CD14-positive monocyte (primary cell): ENCODE results near the gene CHRNA1. TPM values are rescaled to one million over a fixed set of nuclear protein-coding genes. Genes with fewer than 3 reads are reported as not detected.

Source experiments
- DNase-seq, 3 donors: peaks; one replicate each; pipeline ENCODE4 v3.0.0-alpha.2; 2011 to 2022
- H2AFZ ChIP-seq: 2 replicates; pipeline ENCODE4 v1.6.0; 2012; ENCODE audit warnings: mild to moderate bottlenecking, low read depth, low read length, inconsistent platforms; ENCODE audit not compliant: insufficient read depth, poor library complexity, severe bottlenecking
- H3K27ac ChIP-seq, 2 donors: 1 replicate in 1 of 2; 2 replicates in 1 of 2; pipeline ENCODE4 v1.5.1; 2012 to 2013; ENCODE audit warnings: low read length in 2 of 2, control low read depth in 1 of 2, inconsistent platforms in 1 of 2, low read depth in 1 of 2, mild to moderate bottlenecking in 1 of 2
- H3K27me3 ChIP-seq, 2 donors: one replicate each; pipeline versions ENCODE4 v1.6.0 to v1.6.1; 2011 to 2013; ENCODE audit warnings: low read length in 2 of 2; ENCODE audit not compliant: control insufficient read depth in 2 of 2, insufficient read depth in 2 of 2
- H3K36me3 ChIP-seq, 2 donors: replicated peaks in 1 of 2; 1 replicate in 1 of 2; 2 replicates in 1 of 2; pipeline versions ENCODE4 v1.5.1 to v1.6.1; 2012 to 2013; ENCODE audit warnings: low read length in 2 of 2, control low read depth in 1 of 2, inconsistent platforms in 1 of 2, mild to moderate bottlenecking in 1 of 2; ENCODE audit not compliant: insufficient read depth in 2 of 2, control insufficient read depth in 1 of 2
- H3K4me1 ChIP-seq, 2 donors: 1 replicate in 1 of 2; 2 replicates in 1 of 2; pipeline versions ENCODE4 v1.5.1 to v1.6.1; 2012 to 2013; ENCODE audit warnings: low read length in 2 of 2, control low read depth in 1 of 2, inconsistent platforms in 1 of 2, mild to moderate bottlenecking in 1 of 2, moderate library complexity in 1 of 2; ENCODE audit not compliant: insufficient read depth in 2 of 2, control insufficient read depth in 1 of 2
- H3K4me2 ChIP-seq: replicated peaks from 2 replicates; pipeline ENCODE3; 2012; ENCODE audit warnings: low read length, moderate library complexity, mild to moderate bottlenecking; ENCODE audit not compliant: poor library complexity, severe bottlenecking; ENCODE audit errors: extremely low read depth
- H3K4me3 ChIP-seq, 3 experiments: fragments of 200-600 bp in 1 of 3; sonication (generic) in 1 of 3; replicated peaks in 1 of 3; 1 replicate in 2 of 3; 2 replicates in 1 of 3; pipeline ENCODE4 v1.5.1; 2011 to 2013; ENCODE audit warnings: low read length in 3 of 3, mild to moderate bottlenecking in 3 of 3, control low read depth in 2 of 3, low read depth in 2 of 3, inconsistent platforms in 1 of 3, moderate library complexity in 1 of 3
- H3K79me2 ChIP-seq: 2 replicates; pipeline ENCODE4 v1.6.0; 2012; ENCODE audit warnings: mild to moderate bottlenecking, control low read depth, inconsistent platforms, low read length, moderate library complexity; ENCODE audit not compliant: insufficient read depth
- H3K9ac ChIP-seq: 2 replicates; pipeline ENCODE4 v1.6.0; 2017; ENCODE audit warnings: low read length, mild to moderate bottlenecking; ENCODE audit not compliant: insufficient read depth, poor library complexity, severe bottlenecking
- H3K9me3 ChIP-seq, 2 donors: replicated peaks in 1 of 2; 1 replicate in 1 of 2; 2 replicates in 1 of 2; pipeline versions ENCODE4 v1.5.1 to v1.6.1; 2012 to 2013; ENCODE audit warnings: low read length in 2 of 2, control low read depth in 1 of 2; ENCODE audit not compliant: control insufficient read depth in 1 of 2, insufficient read depth in 1 of 2
- H4K20me1 ChIP-seq: 2 replicates; pipeline ENCODE4 v1.6.0; 2012; ENCODE audit warnings: mild to moderate bottlenecking, low read length, control low read depth, moderate library complexity; ENCODE audit not compliant: insufficient read depth
- H3K27ac Mint-ChIP-seq, 7 donors: one replicate each; pipeline ENCODE4 v1.8.0; 2020; ENCODE audit warnings: mild to moderate bottlenecking in 7 of 7, mixed read lengths in 7 of 7, moderate library complexity in 6 of 7, inconsistent platforms in 2 of 7
- H3K27me3 Mint-ChIP-seq, 3 donors: one replicate each; pipeline ENCODE4 v1.8.0; 2021 to 2022; ENCODE audit warnings: low read depth in 3 of 3, mild to moderate bottlenecking in 3 of 3, mixed read lengths in 3 of 3, moderate library complexity in 3 of 3, inconsistent platforms in 1 of 3
- H3K36me3 Mint-ChIP-seq, 2 donors: one replicate each; pipeline ENCODE4 v1.8.0; 2020; ENCODE audit warnings: mixed read lengths in 2 of 2, inconsistent platforms in 1 of 2, mild to moderate bottlenecking in 1 of 2
- H3K4me1 Mint-ChIP-seq: one replicate; pipeline ENCODE4 v1.8.0; 2020; ENCODE audit warnings: mild to moderate bottlenecking, mixed read lengths
- H3K4me3 Mint-ChIP-seq, 2 donors: one replicate each; pipeline ENCODE4 v1.8.0; 2020; ENCODE audit warnings: mild to moderate bottlenecking in 2 of 2, mixed read lengths in 2 of 2, moderate library complexity in 1 of 2
- H3K9me3 Mint-ChIP-seq, 7 donors: one replicate each; pipeline ENCODE4 v1.8.0; 2020 to 2022; ENCODE audit warnings: mixed read lengths in 7 of 7, mild to moderate bottlenecking in 6 of 7, moderate library complexity in 6 of 7, inconsistent platforms in 2 of 7
- WGBS: methylation state at CpG from one replicate; pipeline ENCODE4 v1.1.5; 2013; ENCODE audit warnings: missing lambda C conversion rate; ENCODE audit not compliant: insufficient coverage; 5-methylcytosine and 5-hydroxymethylcytosine counted together
- intact Hi-C, 2 donors: fragments of 100-400 bp; cut with micrococcal nuclease; formaldehyde crosslinking; loops; one replicate each; pipeline versions ENCODE4 v1.15.0 to v1.15.1; 2023
- polyA plus RNA-seq, 3 donors: library from polyadenylated mRNA; depleted of rRNA in 1 of 3; unstranded in 2 of 3; stranded (reverse) in 1 of 3; fragments of 300-500 nt in 2 of 3; fragments of >200 nt in 1 of 3; fragmentation: Illumina TruSeq in 2 of 3; gene quantifications; 1 replicate in 2 of 3; 2 replicates in 1 of 3; pipeline ENCODE4 v1.2.3, GENCODE V29; 2012 to 2021
- TF ChIP-seq, protein P1 (sequence below): fragments of 200-600 bp; IDR thresholded peaks from one replicate; pipeline ENCODE4 v1.8.0; 2022; ENCODE audit warnings: antibody characterized with exemption, mild to moderate bottlenecking

Gene CHRNA1
- polyA plus RNA-seq, 3 donors, result not detected

DNA sequence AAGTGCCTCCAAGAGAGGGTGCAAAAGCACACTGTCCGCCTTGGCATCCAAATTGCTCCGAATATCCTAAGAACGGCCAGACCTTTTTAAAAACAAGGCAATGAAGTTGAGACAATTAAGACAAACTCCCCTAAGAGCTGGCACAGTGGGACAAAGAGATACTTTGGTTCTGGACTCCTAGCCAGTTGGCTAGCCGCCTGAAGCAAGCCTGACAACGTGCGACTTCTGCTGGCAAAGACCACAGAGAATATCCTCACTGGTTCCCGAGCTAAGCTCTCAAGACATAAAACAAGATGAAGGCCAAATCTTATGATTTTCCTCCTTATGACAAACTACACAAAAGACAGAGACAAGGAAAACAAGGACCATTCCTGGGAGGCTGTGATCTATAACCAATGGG, 32.7 kb downstream of the CHRNA1 start:
- Histone ChIP-seq H3K27ac (no peak overlapping the region), H3K27me3 (peaks cover 42 to 77% of the 10 kb centered on the region in 2 donors), H2AFZ (no peak overlapping the region), H3K36me3 (no peaks in the 10 kb centered on the region), H3K4me3 (no peak overlapping the region), H3K4me1 (peaks cover 9 to 10% of the 10 kb centered on the region in 2 donors), H3K9me3 (peaks cover 0 to 10% of the 10 kb centered on the region in 2 donors), H4K20me1 (no peaks in the 10 kb centered on the region), H3K4me2 (no peak overlapping the region), H3K79me2 (no peaks in the 10 kb centered on the region), H3K9ac (no peak overlapping the region)
- Mint-ChIP-seq H3K9me3 (peaks cover 0 to 10% (median 7%) of the 10 kb centered on the region in 7 donors), H3K4me1 (peaks cover 17% of the 10 kb centered on the region), H3K27me3 (peaks cover 54 to 83% (median 75%) of the 10 kb centered on the region in 3 donors), H3K27ac (no peak overlapping the region), H3K4me3 (peak overlapping the region in 1 of 2 donors; percentile 36), H3K36me3 (peaks cover 0 to 2% of the 10 kb centered on the region in 2 donors)
- WGBS, result 96% methylated on average over 7 of the region's 7 CpGs
- TF ChIP-seq, protein P1, sequence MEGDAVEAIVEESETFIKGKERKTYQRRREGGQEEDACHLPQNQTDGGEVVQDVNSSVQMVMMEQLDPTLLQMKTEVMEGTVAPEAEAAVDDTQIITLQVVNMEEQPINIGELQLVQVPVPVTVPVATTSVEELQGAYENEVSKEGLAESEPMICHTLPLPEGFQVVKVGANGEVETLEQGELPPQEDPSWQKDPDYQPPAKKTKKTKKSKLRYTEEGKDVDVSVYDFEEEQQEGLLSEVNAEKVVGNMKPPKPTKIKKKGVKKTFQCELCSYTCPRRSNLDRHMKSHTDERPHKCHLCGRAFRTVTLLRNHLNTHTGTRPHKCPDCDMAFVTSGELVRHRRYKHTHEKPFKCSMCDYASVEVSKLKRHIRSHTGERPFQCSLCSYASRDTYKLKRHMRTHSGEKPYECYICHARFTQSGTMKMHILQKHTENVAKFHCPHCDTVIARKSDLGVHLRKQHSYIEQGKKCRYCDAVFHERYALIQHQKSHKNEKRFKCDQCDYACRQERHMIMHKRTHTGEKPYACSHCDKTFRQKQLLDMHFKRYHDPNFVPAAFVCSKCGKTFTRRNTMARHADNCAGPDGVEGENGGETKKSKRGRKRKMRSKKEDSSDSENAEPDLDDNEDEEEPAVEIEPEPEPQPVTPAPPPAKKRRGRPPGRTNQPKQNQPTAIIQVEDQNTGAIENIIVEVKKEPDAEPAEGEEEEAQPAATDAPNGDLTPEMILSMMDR, result no peak
- DNase-seq, result no peak
- intact Hi-C loops, result no loop called here

DNA sequence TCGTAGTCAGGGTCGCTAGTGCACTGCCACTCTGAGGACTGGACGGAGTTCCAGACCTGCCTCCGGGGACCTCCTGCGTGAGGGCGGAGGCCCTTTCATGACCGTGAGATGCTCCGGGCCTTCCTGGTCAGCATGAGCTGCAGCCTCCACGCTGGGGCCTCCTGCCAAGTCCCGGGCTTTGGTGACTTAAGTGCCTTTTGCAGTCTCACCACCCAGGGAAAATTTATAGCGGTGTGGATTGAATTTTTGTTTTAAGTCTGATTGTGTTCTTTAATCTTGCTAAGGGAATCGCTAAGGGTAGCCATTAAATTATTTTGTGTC, 33.6 kb downstream of the CHRNA1 start:
- Mint-ChIP-seq H3K4me3 (peak overlapping the region; percentile 70 to 85), H3K36me3 (peaks cover 0 to 2% of the 10 kb centered on the region in 2 donors), H3K9me3 (peaks cover 0 to 11% (median 7%) of the 10 kb centered on the region in 7 donors), H3K4me1 (peaks cover 17% of the 10 kb centered on the region), H3K27me3 (peaks cover 63 to 86% (median 81%) of the 10 kb centered on the region in 3 donors), H3K27ac (no peak overlapping the region)
- 90% methylated on average over 7 of the region's 12 CpGs for WGBS
- TF ChIP-seq, protein P1, result no peak
- H3K4me1 ChIP-seq, result peaks cover 9 to 10% of the 10 kb centered on the region in 2 donors
- H3K27me3 ChIP-seq, result peaks cover 48 to 86% of the 10 kb centered on the region in 2 donors
- no peak overlapping the region for H3K9ac ChIP-seq
- H3K27ac ChIP-seq, result no peak overlapping the region
- peaks cover 0 to 10% of the 10 kb centered on the region in 2 donors for H3K9me3 ChIP-seq
- H4K20me1 ChIP-seq, result no peaks in the 10 kb centered on the region
- DNase-seq, result no peak
- no peak overlapping the region for H3K4me3 ChIP-seq
- no peak overlapping the region for H2AFZ ChIP-seq
- H3K4me2 ChIP-seq, result no peak overlapping the region
- intact Hi-C loops, result no loop called here
- H3K79me2 ChIP-seq, result no peaks in the 10 kb centered on the region
- H3K36me3 ChIP-seq, result no peaks in the 10 kb centered on the region
